ENCODE measurements around the gene ZNF805. TPM values are rescaled to one million over a fixed set of nuclear protein-coding genes. Genes with fewer than 3 reads are reported as not detected.

Gene ZNF805
- total RNA-seq, 1 donor from 2014 or later: 26.1 TPM

- peak within 1 kb of the TSS; percentile 88 to 99 (median 97) for H3K4me3 ChIP-seq (ENCODE audit: low read length in 3 of 3)
- H3K9me3 ChIP-seq (ENCODE audit: control insufficient read depth in 3 of 3, low read length in 3 of 3): no peaks in the 10 kb centered on the region
- H3K27ac ChIP-seq (ENCODE audit: low read depth, low read length): peak within 1 kb of the TSS; percentile 96
- H3K27me3 ChIP-seq (ENCODE audit: control insufficient read depth in 3 of 3, insufficient read depth in 3 of 3, low read length in 3 of 3): no peaks in the 10 kb centered on the region
- peaks cover 17 to 21% (median 21%) of the 10 kb centered on the region in 3 donors for H3K36me3 ChIP-seq (ENCODE audit: control insufficient read depth in 3 of 3, insufficient read depth in 3 of 3, low read length in 3 of 3)
- peak within 1 kb of the TSS; percentile 99 to 100 (median 100) for H3K9ac ChIP-seq (ENCODE audit: low read depth in 1 of 3, low read length in 3 of 3)
- H3K4me1 ChIP-seq (ENCODE audit: control insufficient read depth in 3 of 3, insufficient read depth in 3 of 3, low read length in 3 of 3): peaks cover 27 to 38% (median 35%) of the 10 kb centered on the region in 3 donors
These were observed 39.9 kb downstream of the ZNF805 start, which contains the start of gene ZNF460 for GRCh38 chr19:57280165-57280961. TSS of gene ZNF460 (plus strand) at chr19:57280485. CDS start at chr19:57280807, 322 bp downstream.

- Histone ChIP-seq H3K9me3 (ENCODE audit: control insufficient read depth in 3 of 3, low read length in 3 of 3) (no peaks in the 10 kb centered on the region), H3K4me1 (ENCODE audit: control insufficient read depth in 3 of 3, insufficient read depth in 3 of 3, low read length in 3 of 3) (peaks cover 27 to 38% (median 35%) of the 10 kb centered on the region in 3 donors), H3K9ac (ENCODE audit: low read depth in 1 of 3, low read length in 3 of 3) (peak overlapping the region; percentile 99 to 100 (median 100)), H3K4me3 (ENCODE audit: low read length in 3 of 3) (peak overlapping the region; percentile 88 to 99 (median 97)), H3K36me3 (ENCODE audit: control insufficient read depth in 3 of 3, insufficient read depth in 3 of 3, low read length in 3 of 3) (peaks cover 23 to 27% (median 27%) of the 10 kb centered on the region in 3 donors), H3K27ac (ENCODE audit: low read depth, low read length) (peak overlapping the region; percentile 96), H3K27me3 (ENCODE audit: control insufficient read depth in 3 of 3, insufficient read depth in 3 of 3, low read length in 3 of 3) (no peaks in the 10 kb centered on the region)
These were observed 40.5 kb downstream of the ZNF805 start for GRCh38 chr19:57280962-57281400.

DNA sequence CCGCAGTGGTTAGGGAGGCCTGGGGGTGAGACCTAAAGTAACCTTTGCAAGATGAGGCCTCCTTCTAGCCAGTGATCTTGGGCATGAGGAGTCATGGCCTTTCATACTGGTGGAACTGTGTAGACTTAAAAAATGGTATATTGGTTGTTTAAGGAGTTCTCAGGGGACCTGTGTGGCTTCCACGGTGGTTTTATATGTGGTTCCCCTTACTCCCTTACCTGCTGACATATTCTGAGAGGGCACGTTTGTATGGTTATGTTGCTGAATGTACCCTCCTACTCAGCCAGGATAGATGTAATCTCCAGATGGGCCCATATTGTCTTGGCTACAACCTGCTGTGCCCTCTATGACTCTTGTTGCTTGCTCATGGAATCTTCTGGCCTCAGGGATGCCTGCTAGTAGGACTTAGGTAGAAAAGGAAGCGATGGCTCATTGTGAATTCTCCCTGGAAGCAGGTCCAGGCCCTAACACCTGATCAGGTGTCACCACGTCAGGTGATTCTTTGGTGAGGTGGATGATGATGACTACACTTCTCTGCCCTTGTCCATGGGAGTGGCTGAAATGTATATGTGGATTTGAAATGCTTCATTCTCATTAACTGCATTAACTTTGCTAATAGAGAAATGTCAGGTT lies 41.7 kb downstream of the ZNF805 start:
- H3K4me1 ChIP-seq (ENCODE audit: control insufficient read depth in 3 of 3, insufficient read depth in 3 of 3, low read length in 3 of 3): peaks cover 27 to 38% (median 35%) of the 10 kb centered on the region in 3 donors
- H3K9me3 ChIP-seq (ENCODE audit: control insufficient read depth in 3 of 3, low read length in 3 of 3): no peaks in the 10 kb centered on the region
- H3K27me3 ChIP-seq (ENCODE audit: control insufficient read depth in 3 of 3, insufficient read depth in 3 of 3, low read length in 3 of 3): no peaks in the 10 kb centered on the region
- peaks cover 32 to 37% (median 33%) of the 10 kb centered on the region in 3 donors for H3K36me3 ChIP-seq (ENCODE audit: control insufficient read depth in 3 of 3, insufficient read depth in 3 of 3, low read length in 3 of 3)
- H3K4me3 ChIP-seq (ENCODE audit: low read length in 3 of 3): peak overlapping the region; percentile 10 to 44 (median 17)
- no peak overlapping the region for H3K27ac ChIP-seq (ENCODE audit: low read depth, low read length)
- peak overlapping the region in 1 of 3 donors; percentile 25 for H3K9ac ChIP-seq (ENCODE audit: low read depth in 1 of 3, low read length in 3 of 3)

DNA sequence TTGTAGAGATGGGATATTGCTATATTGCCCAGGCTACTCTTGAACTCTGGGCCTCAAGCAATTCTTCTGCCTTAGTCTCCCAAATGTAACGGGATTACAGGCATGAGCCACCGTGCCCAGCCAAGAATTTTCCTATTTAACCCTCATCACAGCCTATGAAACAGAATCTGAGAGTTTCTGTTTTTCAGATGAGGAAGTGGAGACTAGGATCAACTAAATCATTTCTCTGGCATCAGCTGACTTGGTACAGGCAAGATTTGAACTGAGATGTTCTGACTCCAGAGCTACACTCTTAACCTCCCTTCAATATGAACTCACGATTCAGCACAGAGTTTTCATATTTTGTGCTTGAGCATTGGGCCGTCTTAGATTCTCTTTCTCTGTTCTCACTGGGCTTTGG lies 47.9 kb downstream of the ZNF805 start:
- Histone ChIP-seq H3K36me3 (ENCODE audit: control insufficient read depth in 3 of 3, insufficient read depth in 3 of 3, low read length in 3 of 3) (peaks cover 62 to 80% (median 80%) of the 10 kb centered on the region in 3 donors), H3K9me3 (ENCODE audit: control insufficient read depth in 3 of 3, low read length in 3 of 3) (peaks cover 0 to 5% (median 4%) of the 10 kb centered on the region in 3 donors), H3K4me1 (ENCODE audit: control insufficient read depth in 3 of 3, insufficient read depth in 3 of 3, low read length in 3 of 3) (peaks cover 7 to 11% (median 9%) of the 10 kb centered on the region in 3 donors)

GRCh38 chr19:57290970-57291369 lies 50.5 kb downstream of the ZNF805 start:
- Histone ChIP-seq H3K4me3 (ENCODE audit: low read length in 3 of 3) (no peak overlapping the region), H3K27ac (ENCODE audit: low read depth, low read length) (no peak overlapping the region), H3K9me3 (ENCODE audit: control insufficient read depth in 3 of 3, low read length in 3 of 3) (peaks cover 0 to 7% (median 4%) of the 10 kb centered on the region in 3 donors), H3K9ac (ENCODE audit: low read depth in 1 of 3, low read length in 3 of 3) (no peak overlapping the region), H3K4me1 (ENCODE audit: control insufficient read depth in 3 of 3, insufficient read depth in 3 of 3, low read length in 3 of 3) (no peaks in the 10 kb centered on the region), H3K36me3 (ENCODE audit: control insufficient read depth in 3 of 3, insufficient read depth in 3 of 3, low read length in 3 of 3) (peaks cover 45 to 73% (median 66%) of the 10 kb centered on the region in 3 donors), H3K27me3 (ENCODE audit: control insufficient read depth in 3 of 3, insufficient read depth in 3 of 3, low read length in 3 of 3) (no peaks in the 10 kb centered on the region)

More for the DNA sequence above, 47.9 kb downstream of the ZNF805 start:
- no peak overlapping the region for H3K4me3 ChIP-seq (ENCODE audit: low read length in 3 of 3)
- no peak overlapping the region for H3K27ac ChIP-seq (ENCODE audit: low read depth, low read length)
- no peaks in the 10 kb centered on the region for H3K27me3 ChIP-seq (ENCODE audit: control insufficient read depth in 3 of 3, insufficient read depth in 3 of 3, low read length in 3 of 3)
- H3K9ac ChIP-seq (ENCODE audit: low read depth in 1 of 3, low read length in 3 of 3): no peak overlapping the region

DNA sequence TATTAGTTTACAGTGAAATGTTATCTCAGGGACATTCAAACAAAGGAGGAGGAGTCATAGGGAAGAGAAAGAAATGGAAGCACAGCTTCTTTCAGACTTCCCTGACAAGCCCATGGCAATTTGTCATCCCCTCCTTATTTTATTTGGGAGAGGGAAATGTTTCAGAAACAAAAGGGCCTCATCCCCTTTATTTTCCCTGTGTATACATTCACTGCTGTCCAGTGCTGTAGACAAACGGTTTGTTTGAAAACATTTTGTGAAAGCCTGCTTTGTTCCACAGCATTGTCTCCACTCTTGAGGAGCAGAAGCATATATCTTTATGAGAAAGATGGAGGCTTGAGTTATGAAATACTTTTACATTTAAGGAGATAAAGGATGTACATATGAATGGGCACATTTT lies 52.1 kb downstream of the ZNF805 start:
- Histone ChIP-seq H3K36me3 (ENCODE audit: control insufficient read depth in 3 of 3, insufficient read depth in 3 of 3, low read length in 3 of 3) (peaks cover 38 to 59% (median 59%) of the 10 kb centered on the region in 3 donors), H3K27me3 (ENCODE audit: control insufficient read depth in 3 of 3, insufficient read depth in 3 of 3, low read length in 3 of 3) (no peaks in the 10 kb centered on the region), H3K4me3 (ENCODE audit: low read length in 3 of 3) (no peak overlapping the region), H3K4me1 (ENCODE audit: control insufficient read depth in 3 of 3, insufficient read depth in 3 of 3, low read length in 3 of 3) (no peaks in the 10 kb centered on the region), H3K9me3 (ENCODE audit: control insufficient read depth in 3 of 3, low read length in 3 of 3) (peaks cover 0 to 7% (median 4%) of the 10 kb centered on the region in 3 donors), H3K27ac (ENCODE audit: low read depth, low read length) (no peak overlapping the region), H3K9ac (ENCODE audit: low read depth in 1 of 3, low read length in 3 of 3) (no peak overlapping the region)

GRCh38 chr19:57293719-57294118 lies 53.3 kb downstream of the ZNF805 start:
- Histone ChIP-seq H3K27me3 (ENCODE audit: control insufficient read depth in 3 of 3, insufficient read depth in 3 of 3, low read length in 3 of 3) (no peaks in the 10 kb centered on the region), H3K4me3 (ENCODE audit: low read length in 3 of 3) (no peak overlapping the region), H3K9me3 (ENCODE audit: control insufficient read depth in 3 of 3, low read length in 3 of 3) (peaks cover 0 to 7% (median 4%) of the 10 kb centered on the region in 3 donors), H3K36me3 (ENCODE audit: control insufficient read depth in 3 of 3, insufficient read depth in 3 of 3, low read length in 3 of 3) (peaks cover 30 to 47% (median 47%) of the 10 kb centered on the region in 3 donors), H3K27ac (ENCODE audit: low read depth, low read length) (no peak overlapping the region), H3K4me1 (ENCODE audit: control insufficient read depth in 3 of 3, insufficient read depth in 3 of 3, low read length in 3 of 3) (no peaks in the 10 kb centered on the region), H3K9ac (ENCODE audit: low read depth in 1 of 3, low read length in 3 of 3) (no peak overlapping the region)

DNA sequence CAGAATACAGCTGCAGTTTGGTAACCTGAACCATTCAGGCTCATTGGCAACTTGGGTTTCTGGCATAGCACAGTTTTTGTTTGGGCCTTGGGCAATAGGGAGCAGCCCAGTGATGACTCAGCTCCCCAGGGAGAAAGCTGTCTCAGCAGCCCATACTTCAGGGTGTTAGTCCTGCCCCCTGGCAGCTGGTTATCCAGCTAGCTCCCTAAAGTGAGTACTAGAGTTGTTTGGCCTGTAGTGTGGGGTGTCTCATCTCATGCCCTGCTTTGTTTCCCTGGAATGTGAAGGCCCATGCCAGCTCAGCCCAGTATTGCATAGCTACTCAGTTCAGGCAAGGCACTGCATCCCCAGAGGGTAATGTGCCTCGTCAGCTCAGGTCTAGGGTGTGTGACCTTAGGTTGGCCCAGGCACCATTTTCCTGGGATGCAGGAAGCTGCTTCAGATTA lies 61.6 kb downstream of the ZNF805 start:
- Histone ChIP-seq H3K27me3 (ENCODE audit: control insufficient read depth in 3 of 3, insufficient read depth in 3 of 3, low read length in 3 of 3) (no peaks in the 10 kb centered on the region), H3K36me3 (ENCODE audit: control insufficient read depth in 3 of 3, insufficient read depth in 3 of 3, low read length in 3 of 3) (peaks cover 2 to 4% (median 3%) of the 10 kb centered on the region in 3 donors), H3K4me1 (ENCODE audit: control insufficient read depth in 3 of 3, insufficient read depth in 3 of 3, low read length in 3 of 3) (peaks cover 23 to 25% (median 24%) of the 10 kb centered on the region in 3 donors), H3K27ac (ENCODE audit: low read depth, low read length) (peak overlapping the region; percentile 63), H3K4me3 (ENCODE audit: low read length in 3 of 3) (peak overlapping the region; percentile 17 to 60 (median 41)), H3K9ac (ENCODE audit: low read depth in 1 of 3, low read length in 3 of 3) (peak overlapping the region in 2 of 3 donors; percentile 17 to 25), H3K9me3 (ENCODE audit: control insufficient read depth in 3 of 3, low read length in 3 of 3) (no peaks in the 10 kb centered on the region)

DNA sequence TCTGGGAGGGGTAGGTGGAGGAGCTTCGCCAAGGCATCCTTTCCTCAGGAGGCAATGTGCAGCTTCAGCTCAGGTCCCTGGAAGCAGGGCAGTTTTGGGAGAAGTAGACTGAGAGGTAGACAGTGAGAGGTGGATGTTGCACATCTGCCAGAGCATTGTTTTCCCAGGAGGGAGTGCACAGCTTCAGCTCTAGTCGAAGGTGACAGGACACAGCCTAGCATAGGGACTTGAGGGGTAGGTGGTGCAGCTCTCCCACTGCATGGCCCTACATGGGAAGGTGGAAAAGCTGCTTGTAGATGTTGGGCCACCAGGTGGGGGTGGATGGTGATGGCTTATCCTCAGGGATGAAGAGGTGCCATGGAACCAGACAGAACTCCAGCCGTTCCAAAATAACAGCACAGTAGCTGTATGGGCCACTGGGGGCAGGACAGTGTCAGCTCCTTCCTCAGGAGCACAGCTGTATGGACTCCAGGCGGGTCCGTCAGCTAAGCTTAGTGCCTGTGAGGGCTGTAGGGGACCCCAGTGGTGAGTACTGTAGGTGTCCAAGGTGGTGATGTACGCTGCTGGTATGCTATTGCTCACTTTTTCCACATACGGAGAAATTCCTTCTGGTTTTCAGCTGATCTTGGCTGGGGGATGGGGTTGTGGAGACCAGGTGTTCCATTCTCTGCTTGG lies 62.4 kb downstream of the ZNF805 start:
- H3K4me3 ChIP-seq (ENCODE audit: low read length in 3 of 3): peak overlapping the region; percentile 17 to 60 (median 41)
- H3K4me1 ChIP-seq (ENCODE audit: control insufficient read depth in 3 of 3, insufficient read depth in 3 of 3, low read length in 3 of 3): peaks cover 23 to 25% (median 24%) of the 10 kb centered on the region in 3 donors
- H3K27me3 ChIP-seq (ENCODE audit: control insufficient read depth in 3 of 3, insufficient read depth in 3 of 3, low read length in 3 of 3): no peaks in the 10 kb centered on the region
- peak overlapping the region in 2 of 3 donors; percentile 20 to 47 for H3K9ac ChIP-seq (ENCODE audit: low read depth in 1 of 3, low read length in 3 of 3)
- peak overlapping the region; percentile 63 for H3K27ac ChIP-seq (ENCODE audit: low read depth, low read length)
- peaks cover 2 to 4% (median 3%) of the 10 kb centered on the region in 3 donors for H3K36me3 ChIP-seq (ENCODE audit: control insufficient read depth in 3 of 3, insufficient read depth in 3 of 3, low read length in 3 of 3)
- H3K9me3 ChIP-seq (ENCODE audit: control insufficient read depth in 3 of 3, low read length in 3 of 3): no peaks in the 10 kb centered on the region
